Putamen (tissue), 1 donor: ENCODE measurements around the gene CRB1.
"Not testable (repeated sequence)": the region's sequence is repeated elsewhere in the genome, so short reads cannot be mapped to it uniquely, and the experiment has no call there.

ENCODE experiments used
- DNase-seq: peaks from one replicate; pipeline ENCODE4 v3.0.0-alpha.2; 2016; ENCODE audit warnings: low spot score

The CRB1 gene

DNA sequence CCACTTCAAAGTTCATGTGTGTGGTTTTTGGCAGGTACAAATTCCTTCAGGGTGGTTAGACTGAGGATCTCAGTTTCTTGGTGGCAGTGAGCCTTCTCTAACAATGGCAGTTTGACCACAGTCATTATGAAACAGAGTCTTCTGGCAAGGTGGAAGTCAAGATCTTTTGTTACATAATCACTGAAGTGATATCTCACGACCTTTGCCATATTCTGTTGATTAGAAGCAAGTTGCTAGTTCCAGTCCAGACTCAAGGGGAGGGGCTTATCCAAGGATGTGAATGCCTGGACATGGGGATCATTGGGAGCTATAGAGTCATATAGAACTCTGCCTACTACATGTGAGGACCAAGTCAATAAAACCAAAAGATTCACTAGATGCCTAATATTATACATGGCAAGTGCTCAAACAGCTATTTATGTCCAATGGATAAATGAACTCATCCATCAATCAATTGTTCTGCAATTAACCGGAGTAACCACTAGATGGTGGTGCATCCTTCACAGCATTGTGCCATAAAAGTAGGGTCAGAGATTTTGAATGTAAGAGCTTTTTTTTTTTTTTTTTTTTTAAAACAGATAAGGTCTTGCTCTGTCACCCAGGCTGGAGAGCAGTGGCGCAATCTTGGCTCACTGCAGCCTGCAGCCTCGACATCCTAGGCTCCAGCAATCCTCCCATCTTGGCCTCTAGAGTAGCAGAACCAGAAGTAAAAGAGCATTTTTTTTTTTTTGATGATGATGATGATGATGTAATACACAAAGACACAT lies 131.9 kb downstream of the CRB1 start:
- no peak for DNase-seq

GRCh38 chr1:197400522-197400902 lies 132.5 kb downstream of the CRB1 start:
- no peak for DNase-seq

GRCh38 chr1:197402189-197402588 lies 134.1 kb downstream of the CRB1 start:
- DNase-seq, result no peak

GRCh38 chr1:197404774-197405173 lies 136.7 kb downstream of the CRB1 start:
- DNase-seq, result peak; percentile 42

DNA sequence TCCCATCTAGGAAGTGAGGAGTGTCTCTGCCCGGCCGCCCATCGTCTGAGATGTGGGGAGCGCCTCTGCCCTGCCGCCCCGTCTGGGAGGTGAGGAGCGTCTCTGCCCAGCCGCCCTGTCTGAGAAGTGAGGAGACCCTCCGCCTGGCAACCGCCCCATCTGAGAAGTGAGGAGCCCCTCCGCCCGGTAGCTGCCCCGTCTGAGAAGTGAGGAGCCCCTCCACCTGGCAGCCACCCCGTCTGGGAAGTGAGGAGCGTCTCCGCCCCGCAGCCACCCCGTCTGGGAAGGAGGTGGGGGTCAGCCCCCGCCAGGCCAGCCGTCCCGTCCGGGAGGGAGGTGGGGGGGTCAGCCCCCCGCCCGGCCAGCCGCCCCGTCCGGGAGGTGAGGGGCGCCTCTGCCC lies 137.6 kb downstream of the CRB1 start:
- not testable (repeated sequence) for DNase-seq

- DNase-seq, result no peak
Measured at GRCh38 chr1:197413564-197413963, 145.5 kb downstream of the CRB1 start.

DNA sequence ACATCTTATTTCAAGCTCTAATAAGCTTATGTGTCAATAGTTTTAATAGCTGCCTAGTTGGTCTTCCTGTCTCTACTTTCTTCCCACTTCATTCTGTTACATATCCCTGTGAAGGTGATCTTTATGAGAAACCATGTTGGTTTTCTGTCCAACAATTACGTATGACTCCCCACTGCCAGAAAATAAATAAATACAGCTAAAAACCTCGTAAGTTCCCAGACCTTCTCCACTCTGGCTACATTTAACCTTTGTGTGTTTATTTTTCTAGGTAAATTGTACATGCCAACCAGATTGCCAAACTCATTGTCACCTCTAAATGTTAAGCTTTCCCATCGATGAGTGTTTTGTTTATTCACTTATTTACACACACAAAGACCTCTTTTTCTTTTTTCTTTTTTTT lies 147.2 kb downstream of the CRB1 start:
- no peak for DNase-seq

DNA sequence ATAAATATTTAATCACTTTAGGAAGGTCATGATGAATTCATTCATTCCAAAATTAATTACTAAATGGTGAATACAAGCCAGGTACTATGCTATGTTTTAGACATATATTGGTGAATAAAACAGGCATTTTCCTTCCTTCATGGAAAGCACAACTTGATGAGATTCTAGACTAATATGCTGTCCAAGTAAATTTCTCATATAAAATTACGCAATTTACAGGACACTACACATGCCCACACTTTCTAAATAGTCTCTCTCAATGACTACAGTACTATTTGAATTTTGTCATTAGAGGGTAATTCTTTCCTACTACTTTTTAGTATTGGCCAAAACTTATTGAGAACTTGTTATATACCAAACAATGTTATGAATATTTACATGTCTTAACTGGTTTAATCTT lies 150.6 kb downstream of the CRB1 start:
- DNase-seq, result no peak

DNA sequence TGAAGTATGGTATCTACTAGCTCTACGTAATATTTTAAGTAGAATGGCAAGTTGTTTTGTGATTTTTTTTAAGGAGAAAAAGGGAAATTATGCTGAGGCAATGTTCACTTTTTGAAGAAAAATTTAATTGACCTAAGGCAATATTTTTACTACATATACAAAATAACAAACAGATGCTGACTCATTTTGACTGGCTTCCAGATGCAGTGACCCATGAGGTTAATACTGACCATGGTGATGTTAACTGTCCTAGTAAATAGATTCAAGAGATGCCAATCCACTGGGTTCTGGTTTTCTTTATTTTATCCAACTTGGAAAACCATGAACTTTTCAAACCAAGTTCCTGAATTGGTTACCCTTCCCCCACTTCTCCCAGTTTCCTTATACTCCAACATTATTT lies 154.9 kb downstream of the CRB1 start:
- DNase-seq, result no peak

DNA sequence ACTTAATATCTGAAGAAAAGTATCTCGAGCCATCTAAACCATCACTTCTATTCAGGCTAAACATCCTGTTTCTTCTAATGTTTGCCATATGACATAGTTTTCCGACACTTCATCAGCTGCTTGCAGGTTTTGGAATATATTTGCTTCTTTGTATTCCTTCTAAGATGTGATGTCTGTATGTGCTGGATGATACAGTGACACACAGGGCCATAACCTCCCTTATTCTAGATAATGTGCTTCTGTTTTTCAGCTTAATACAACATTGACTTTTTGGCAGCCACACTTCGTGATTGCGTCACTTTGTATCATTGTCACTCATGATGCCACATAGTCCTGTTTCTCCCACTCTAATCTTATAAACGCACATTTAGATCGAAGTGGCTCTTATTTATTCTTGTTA lies 156.3 kb downstream of the CRB1 start:
- DNase-seq, result no peak

- no peak for DNase-seq
Measured at GRCh38 chr1:197429372-197429771, 161.3 kb downstream of the CRB1 start.

- no peak for DNase-seq
Measured at GRCh38 chr1:197435224-197435623, 167.2 kb downstream of the CRB1 start.

DNA sequence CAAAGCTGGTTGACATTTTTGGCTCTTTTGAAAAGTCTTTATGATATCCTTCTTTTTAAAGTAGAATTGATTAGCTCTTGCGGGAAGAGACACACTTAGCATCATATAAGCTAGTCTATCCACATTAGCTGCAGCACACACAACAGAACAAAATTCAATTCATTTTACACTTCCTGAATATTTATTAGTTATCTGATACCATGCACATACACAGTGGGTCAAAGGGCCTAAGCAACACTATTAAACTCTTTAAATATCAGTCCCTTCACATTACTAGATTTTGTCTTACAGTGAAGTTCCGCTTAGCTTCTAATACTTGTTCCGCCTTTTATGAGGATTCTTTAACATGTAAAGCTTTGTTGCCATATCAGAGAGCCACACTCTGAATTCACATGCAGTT lies 169.5 kb downstream of the CRB1 start:
- no peak for DNase-seq

GRCh38 chr1:197438010-197438790 lies 170.1 kb downstream of the CRB1 start:
- no peak for DNase-seq

GRCh38 chr1:197439708-197440280 lies 171.7 kb downstream of the CRB1 start:
- no peak for DNase-seq

- DNase-seq, result no peak
Measured at GRCh38 chr1:197440715-197441114, 172.7 kb downstream of the CRB1 start.

GRCh38 chr1:197441999-197442414 lies 174.0 kb downstream of the CRB1 start:
- no peak for DNase-seq

DNA sequence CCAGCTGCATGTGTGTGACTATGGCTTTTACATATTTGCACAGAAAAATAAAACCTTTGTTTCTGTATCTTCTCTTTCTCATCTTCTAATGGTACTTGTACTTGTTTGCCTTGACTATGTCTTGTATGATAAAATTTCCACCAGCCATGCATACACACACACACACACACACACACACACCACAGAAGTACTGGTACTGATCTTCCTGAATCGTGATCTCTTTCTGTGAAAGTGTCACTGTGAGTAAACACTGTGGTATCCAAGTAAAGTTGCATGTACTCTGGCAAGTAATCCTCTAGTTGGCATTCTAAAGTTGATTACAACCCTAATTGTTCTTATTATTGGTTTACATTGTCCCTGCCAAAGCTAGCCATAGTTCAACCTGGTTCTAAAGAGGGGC lies 176.7 kb downstream of the CRB1 start:
- DNase-seq, result no peak

GRCh38 chr1:197448121-197448779 lies 180.2 kb downstream of the CRB1 start:
- no peak for DNase-seq

GRCh38 chr1:197451381-197451780 lies 183.3 kb downstream of the CRB1 start:
- no peak for DNase-seq

GRCh38 chr1:197453376-197454058 lies 185.5 kb downstream of the CRB1 start:
- DNase-seq, result no peak

GRCh38 chr1:197462539-197462938 lies 194.5 kb downstream of the CRB1 start:
- DNase-seq, result no peak
